PFSK-1 (cell line): ENCODE results near the gene MROH2B.

Experiments
- FOXP2 ChIP-seq: optimal IDR thresholded peaks from 2 replicates; pipeline ENCODE3; 2011; ENCODE audit warnings: borderline replicate concordance, control low read depth, inconsistent platforms; ENCODE audit not compliant: insufficient read depth; ENCODE audit errors: extremely low read length, extremely low read depth
- POLR2AphosphoS5 ChIP-seq: IDR thresholded peaks from 2 replicates; pipeline ENCODE4 v1.6.1; 2012; ENCODE audit warnings: low read depth, mild to moderate bottlenecking, control low read depth, low read length, moderate library complexity
- SIN3A ChIP-seq: IDR thresholded peaks from 2 replicates; pipeline ENCODE4 v1.6.1; 2012; ENCODE audit warnings: mild to moderate bottlenecking, low read length, moderate library complexity, borderline replicate concordance; ENCODE audit not compliant: insufficient read depth
- TAF1 ChIP-seq: IDR thresholded peaks from 2 replicates; pipeline ENCODE4 v1.6.1; 2012; ENCODE audit warnings: low read length, control low read depth, borderline replicate concordance; ENCODE audit not compliant: insufficient read depth
- TF ChIP-seq, protein P1 (sequence below), 2 experiments: IDR thresholded peaks; 2 replicates each; pipeline versions ENCODE4 v1.6.1 to v1.8.0; 2011 to 2012; ENCODE audit warnings: low read depth in 2 of 2, low read length in 2 of 2, control low read depth in 1 of 2, inconsistent platforms in 1 of 2, mild to moderate bottlenecking in 1 of 2, moderate library complexity in 1 of 2; ENCODE audit not compliant: insufficient read depth in 1 of 2

Gene MROH2B

GRCh38 chr5:40976836-40977235 lies 94.3 kb downstream of the MROH2B start:
- TF ChIP-seq POLR2AphosphoS5: no peak
- no peak for TF ChIP-seq TAF1
- TF ChIP-seq SIN3A: no peak
- TF ChIP-seq, protein P1, sequence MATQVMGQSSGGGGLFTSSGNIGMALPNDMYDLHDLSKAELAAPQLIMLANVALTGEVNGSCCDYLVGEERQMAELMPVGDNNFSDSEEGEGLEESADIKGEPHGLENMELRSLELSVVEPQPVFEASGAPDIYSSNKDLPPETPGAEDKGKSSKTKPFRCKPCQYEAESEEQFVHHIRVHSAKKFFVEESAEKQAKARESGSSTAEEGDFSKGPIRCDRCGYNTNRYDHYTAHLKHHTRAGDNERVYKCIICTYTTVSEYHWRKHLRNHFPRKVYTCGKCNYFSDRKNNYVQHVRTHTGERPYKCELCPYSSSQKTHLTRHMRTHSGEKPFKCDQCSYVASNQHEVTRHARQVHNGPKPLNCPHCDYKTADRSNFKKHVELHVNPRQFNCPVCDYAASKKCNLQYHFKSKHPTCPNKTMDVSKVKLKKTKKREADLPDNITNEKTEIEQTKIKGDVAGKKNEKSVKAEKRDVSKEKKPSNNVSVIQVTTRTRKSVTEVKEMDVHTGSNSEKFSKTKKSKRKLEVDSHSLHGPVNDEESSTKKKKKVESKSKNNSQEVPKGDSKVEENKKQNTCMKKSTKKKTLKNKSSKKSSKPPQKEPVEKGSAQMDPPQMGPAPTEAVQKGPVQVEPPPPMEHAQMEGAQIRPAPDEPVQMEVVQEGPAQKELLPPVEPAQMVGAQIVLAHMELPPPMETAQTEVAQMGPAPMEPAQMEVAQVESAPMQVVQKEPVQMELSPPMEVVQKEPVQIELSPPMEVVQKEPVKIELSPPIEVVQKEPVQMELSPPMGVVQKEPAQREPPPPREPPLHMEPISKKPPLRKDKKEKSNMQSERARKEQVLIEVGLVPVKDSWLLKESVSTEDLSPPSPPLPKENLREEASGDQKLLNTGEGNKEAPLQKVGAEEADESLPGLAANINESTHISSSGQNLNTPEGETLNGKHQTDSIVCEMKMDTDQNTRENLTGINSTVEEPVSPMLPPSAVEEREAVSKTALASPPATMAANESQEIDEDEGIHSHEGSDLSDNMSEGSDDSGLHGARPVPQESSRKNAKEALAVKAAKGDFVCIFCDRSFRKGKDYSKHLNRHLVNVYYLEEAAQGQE (IDR thresholded peaks at IDR 0.05; ENCODE audit: insufficient read depth in 1 of 2, low read depth in 2 of 2, low read length in 2 of 2): no peak
- TF ChIP-seq FOXP2: no peak

- TF ChIP-seq, protein P1 (IDR thresholded peaks at IDR 0.05; ENCODE audit: insufficient read depth in 1 of 2, low read depth in 2 of 2, low read length in 2 of 2): no peak
- TF ChIP-seq POLR2AphosphoS5 (no peak), FOXP2 (no peak), TAF1 (no peak), SIN3A (no peak)
Measured at GRCh38 chr5:40976041-40976440, 95.1 kb downstream of the MROH2B start.

- TF ChIP-seq, protein P1 (IDR thresholded peaks at IDR 0.05; ENCODE audit: insufficient read depth in 1 of 2, low read depth in 2 of 2, low read length in 2 of 2): no peak
- TF ChIP-seq FOXP2 (no peak), POLR2AphosphoS5 (no peak), TAF1 (no peak), SIN3A (no peak)
Measured at GRCh38 chr5:40973364-40974004, 97.7 kb downstream of the MROH2B start.

- TF ChIP-seq, protein P1 (IDR thresholded peaks at IDR 0.05; ENCODE audit: insufficient read depth in 1 of 2, low read depth in 2 of 2, low read length in 2 of 2): no peak
- no peak for TF ChIP-seq TAF1
- TF ChIP-seq POLR2AphosphoS5: no peak
- TF ChIP-seq SIN3A: no peak
- TF ChIP-seq FOXP2: no peak
Measured at GRCh38 chr5:40972434-40972833, 98.7 kb downstream of the MROH2B start.
